ENCODE measurements around the gene ASCC1. TPM values are rescaled to one million over a fixed set of nuclear protein-coding genes. Genes with fewer than 3 reads are reported as not detected.

The ASCC1 gene
- total and polyA plus RNA-seq, 2 donors (not counting 3 experiments of a cell fraction or from before 2014, with no cell fraction given) = 16.0 to 24.9 TPM

- Histone ChIP-seq H3K36me3 (ENCODE audit: control insufficient read depth in 2 of 2, extremely low read depth in 1 of 2, insufficient read depth in 2 of 2, low read length in 2 of 2) (no peaks in the 10 kb centered on the region), H3K9me3 (replicated peaks; ENCODE audit: control insufficient read depth, insufficient read depth, low read length) (no peaks in the 10 kb centered on the region), H3K79me2 (ENCODE audit: control insufficient read depth, insufficient read depth, low read length) (no peaks in the 10 kb centered on the region), H3K27ac (ENCODE audit: insufficient read depth, low read depth, low read length) (no peak overlapping the region), H3K9ac (replicated peaks; ENCODE audit: extremely low read depth, insufficient read depth, low read length) (no peak overlapping the region), H3K4me2 (ENCODE audit: insufficient read depth, low read length) (no peak overlapping the region), H3K27me3 (ENCODE audit: control insufficient read depth in 2 of 2, insufficient read depth in 2 of 2, low read length in 2 of 2) (no peaks in the 10 kb centered on the region), H3K4me1 (ENCODE audit: control insufficient read depth, extremely low read depth, insufficient read depth, low read length) (no peaks in the 10 kb centered on the region), H4K20me1 (replicated peaks; ENCODE audit: control insufficient read depth, extremely low read depth, insufficient read depth, low read length) (no peaks in the 10 kb centered on the region), H3K9me1 (replicated peaks; ENCODE audit: control insufficient read depth, extremely low read depth, insufficient read depth, low read length) (no peaks in the 10 kb centered on the region), H2AFZ (ENCODE audit: low read depth, low read length) (no peak overlapping the region), H3K4me3 (replicated peaks in 1 of 3; ENCODE audit: insufficient read depth in 1 of 3, low read depth in 1 of 3, low read length in 3 of 3) (no peak overlapping the region)
- TF ChIP-seq JUN (IDR thresholded peaks at IDR 0.05; ENCODE audit: borderline replicate concordance, insufficient read depth, insufficient read length, low read depth) (no peak), MYC (IDR thresholded peaks at IDR 0.05; ENCODE audit: low read depth, low read length) (no peak), MAX (IDR thresholded peaks at IDR 0.05; ENCODE audit: insufficient read depth, insufficient read length) (no peak), CTCF (IDR thresholded peaks at IDR 0.05; ENCODE audit: extremely low read depth in 1 of 2, insufficient read depth in 1 of 2, low read depth in 1 of 2, low read length in 2 of 2) (no peak)
- POLR2A ChIA-PET = no interaction called here
- dilution Hi-C loops (cut with MboI; ENCODE audit: extremely low pct_ligation_motif_present, low sequenced_read_pairs) (no loop called here), intact Hi-C loops (cut with micrococcal nuclease) (no loop called here)
- CTCF ChIA-PET = interaction anchor here (1.1 to 2.4 kb wide), 5 partner anchors 10 to 66 kb away, joined by 3 to 16 read pairs (median 4); no protein-coding TSS in a partner anchor
- FAIRE-seq = peak; percentile 35
- no TSS peak for BruUV-seq (replicated peaks)
- no peak for DNase-seq (ENCODE audit: low read depth, low spot score)
These were observed 101.2 kb downstream of the ASCC1 start for GRCh38 chr10:72114706-72115450.
